ENCODE data around the gene USP21.

GRCh38 chr1:161157867-161158266 lies 1.4 kb upstream of the USP21 start:
- TF ChIP-seq TAF1 (IDR thresholded peaks at IDR 0.05; ENCODE audit: borderline replicate concordance, insufficient read depth, low read length) = no peak
- no peak for TF ChIP-seq POLR2AphosphoS5 (IDR thresholded peaks at IDR 0.05; ENCODE audit: low read depth, low read length)
- no peak for TF ChIP-seq SIN3A (IDR thresholded peaks at IDR 0.05; ENCODE audit: borderline replicate concordance, insufficient read depth, low read length)

All from PFSK-1 (cell line).